Measurements from ENCODE around the gene USP25. TPM values are rescaled to one million over a fixed set of nuclear protein-coding genes. Genes with fewer than 3 reads are reported as not detected.

USP25 gene
- total and polyA plus RNA-seq, 2 experiments from 2014 or later = 11.8 to 49.2 TPM

GRCh38 chr21:15764878-15765277 is 35.1 kb downstream of the USP25 start:
- no peak overlapping the region for H3K4me2 ChIP-seq
- DNase-seq (ENCODE audit: low spot score) (no peak), ATAC-seq (no peak)
- no peak overlapping the region for H3K27ac ChIP-seq (ENCODE audit: low read depth)
- H3K9me2 ChIP-seq (ENCODE audit: insufficient read depth) = no peaks in the 10 kb centered on the region
- Mint-ChIP-seq H3K4me3 (no peak overlapping the region), H3K36me3 (ENCODE audit: low read depth) (peaks cover 3% of the 10 kb centered on the region; the same call in 2 of the 3 replicates), H3K9me3 (no peaks in the 10 kb centered on the region), H3K27ac (no peak overlapping the region), H3K27me3 (ENCODE audit: insufficient read depth, low read depth, poor library complexity) (no peaks in the 10 kb centered on the region), H3K4me1 (peaks cover 51% of the 10 kb centered on the region)
- no peak for TF ChIP-seq POLR2AphosphoS5 (IDR thresholded peaks at IDR 0.05; ENCODE audit: low read depth)
- no peak for TF ChIP-seq EZH2phosphoT487 (IDR thresholded peaks at IDR 0.05; ENCODE audit: unreplicated experiment)
- TF ChIP-seq ZNF331 (CRISPR knock-in tag; IDR thresholded peaks at IDR 0.05; ENCODE audit: low read depth) = no peak
- TF ChIP-seq CTCF (conservative IDR thresholded peaks at IDR 0.05; ENCODE audit: low read depth in 2 of 2) = no peak
- TF ChIP-seq ETS1 (IDR thresholded peaks at IDR 0.05) = no peak
- no peak for TF ChIP-seq NANOG (IDR thresholded peaks at IDR 0.05; ENCODE audit: borderline replicate concordance)
- no peak for TF ChIP-seq CREB1 (CRISPR knock-in tag; IDR thresholded peaks at IDR 0.05; ENCODE audit: low read depth)
- TF ChIP-seq ZNF114 (CRISPR knock-in tag; IDR thresholded peaks at IDR 0.05) = no peak
- TF ChIP-seq JUNB (IDR thresholded peaks at IDR 0.05; ENCODE audit: unreplicated experiment) = no peak
- no peak for TF ChIP-seq STAT1 (IDR thresholded peaks at IDR 0.05; ENCODE audit: unreplicated experiment)
- no peak for TF ChIP-seq EZH2 (IDR thresholded peaks at IDR 0.05; ENCODE audit: low read depth, unreplicated experiment)
- TF ChIP-seq, protein P1, sequence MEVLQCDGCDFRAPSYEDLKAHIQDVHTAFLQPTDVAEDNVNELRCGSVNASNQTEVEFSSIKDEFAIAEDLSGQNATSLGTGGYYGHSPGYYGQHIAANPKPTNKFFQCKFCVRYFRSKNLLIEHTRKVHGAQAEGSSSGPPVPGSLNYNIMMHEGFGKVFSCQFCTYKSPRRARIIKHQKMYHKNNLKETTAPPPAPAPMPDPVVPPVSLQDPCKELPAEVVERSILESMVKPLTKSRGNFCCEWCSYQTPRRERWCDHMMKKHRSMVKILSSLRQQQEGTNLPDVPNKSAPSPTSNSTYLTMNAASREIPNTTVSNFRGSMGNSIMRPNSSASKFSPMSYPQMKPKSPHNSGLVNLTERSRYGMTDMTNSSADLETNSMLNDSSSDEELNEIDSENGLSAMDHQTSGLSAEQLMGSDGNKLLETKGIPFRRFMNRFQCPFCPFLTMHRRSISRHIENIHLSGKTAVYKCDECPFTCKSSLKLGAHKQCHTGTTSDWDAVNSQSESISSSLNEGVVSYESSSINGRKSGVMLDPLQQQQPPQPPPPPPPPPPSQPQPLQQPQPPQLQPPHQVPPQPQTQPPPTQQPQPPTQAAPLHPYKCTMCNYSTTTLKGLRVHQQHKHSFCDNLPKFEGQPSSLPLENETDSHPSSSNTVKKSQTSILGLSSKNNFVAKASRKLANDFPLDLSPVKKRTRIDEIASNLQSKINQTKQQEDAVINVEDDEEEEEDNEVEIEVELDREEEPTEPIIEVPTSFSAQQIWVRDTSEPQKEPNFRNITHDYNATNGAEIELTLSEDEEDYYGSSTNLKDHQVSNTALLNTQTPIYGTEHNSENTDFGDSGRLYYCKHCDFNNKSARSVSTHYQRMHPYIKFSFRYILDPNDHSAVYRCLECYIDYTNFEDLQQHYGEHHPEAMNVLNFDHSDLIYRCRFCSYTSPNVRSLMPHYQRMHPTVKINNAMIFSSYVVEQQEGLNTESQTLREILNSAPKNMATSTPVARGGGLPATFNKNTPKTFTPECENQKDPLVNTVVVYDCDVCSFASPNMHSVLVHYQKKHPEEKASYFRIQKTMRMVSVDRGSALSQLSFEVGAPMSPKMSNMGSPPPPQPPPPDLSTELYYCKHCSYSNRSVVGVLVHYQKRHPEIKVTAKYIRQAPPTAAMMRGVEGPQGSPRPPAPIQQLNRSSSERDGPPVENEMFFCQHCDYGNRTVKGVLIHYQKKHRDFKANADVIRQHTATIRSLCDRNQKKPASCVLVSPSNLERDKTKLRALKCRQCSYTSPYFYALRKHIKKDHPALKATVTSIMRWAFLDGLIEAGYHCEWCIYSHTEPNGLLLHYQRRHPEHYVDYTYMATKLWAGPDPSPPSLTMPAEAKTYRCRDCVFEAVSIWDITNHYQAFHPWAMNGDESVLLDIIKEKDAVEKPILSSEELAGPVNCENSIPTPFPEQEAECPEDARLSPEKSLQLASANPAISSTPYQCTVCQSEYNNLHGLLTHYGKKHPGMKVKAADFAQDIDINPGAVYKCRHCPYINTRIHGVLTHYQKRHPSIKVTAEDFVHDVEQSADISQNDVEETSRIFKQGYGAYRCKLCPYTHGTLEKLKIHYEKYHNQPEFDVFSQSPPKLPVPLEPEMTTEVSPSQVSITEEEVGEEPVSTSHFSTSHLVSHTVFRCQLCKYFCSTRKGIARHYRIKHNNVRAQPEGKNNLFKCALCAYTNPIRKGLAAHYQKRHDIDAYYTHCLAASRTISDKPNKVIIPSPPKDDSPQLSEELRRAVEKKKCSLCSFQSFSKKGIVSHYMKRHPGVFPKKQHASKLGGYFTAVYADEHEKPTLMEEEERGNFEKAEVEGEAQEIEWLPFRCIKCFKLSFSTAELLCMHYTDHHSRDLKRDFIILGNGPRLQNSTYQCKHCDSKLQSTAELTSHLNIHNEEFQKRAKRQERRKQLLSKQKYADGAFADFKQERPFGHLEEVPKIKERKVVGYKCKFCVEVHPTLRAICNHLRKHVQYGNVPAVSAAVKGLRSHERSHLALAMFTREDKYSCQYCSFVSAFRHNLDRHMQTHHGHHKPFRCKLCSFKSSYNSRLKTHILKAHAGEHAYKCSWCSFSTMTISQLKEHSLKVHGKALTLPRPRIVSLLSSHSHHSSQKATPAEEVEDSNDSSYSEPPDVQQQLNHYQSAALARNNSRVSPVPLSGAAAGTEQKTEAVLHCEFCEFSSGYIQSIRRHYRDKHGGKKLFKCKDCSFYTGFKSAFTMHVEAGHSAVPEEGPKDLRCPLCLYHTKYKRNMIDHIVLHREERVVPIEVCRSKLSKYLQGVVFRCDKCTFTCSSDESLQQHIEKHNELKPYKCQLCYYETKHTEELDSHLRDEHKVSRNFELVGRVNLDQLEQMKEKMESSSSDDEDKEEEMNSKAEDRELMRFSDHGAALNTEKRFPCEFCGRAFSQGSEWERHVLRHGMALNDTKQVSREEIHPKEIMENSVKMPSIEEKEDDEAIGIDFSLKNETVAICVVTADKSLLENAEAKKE (CRISPR knock-in tag; IDR thresholded peaks at IDR 0.05) = no peak
- TF ChIP-seq, protein P2, sequence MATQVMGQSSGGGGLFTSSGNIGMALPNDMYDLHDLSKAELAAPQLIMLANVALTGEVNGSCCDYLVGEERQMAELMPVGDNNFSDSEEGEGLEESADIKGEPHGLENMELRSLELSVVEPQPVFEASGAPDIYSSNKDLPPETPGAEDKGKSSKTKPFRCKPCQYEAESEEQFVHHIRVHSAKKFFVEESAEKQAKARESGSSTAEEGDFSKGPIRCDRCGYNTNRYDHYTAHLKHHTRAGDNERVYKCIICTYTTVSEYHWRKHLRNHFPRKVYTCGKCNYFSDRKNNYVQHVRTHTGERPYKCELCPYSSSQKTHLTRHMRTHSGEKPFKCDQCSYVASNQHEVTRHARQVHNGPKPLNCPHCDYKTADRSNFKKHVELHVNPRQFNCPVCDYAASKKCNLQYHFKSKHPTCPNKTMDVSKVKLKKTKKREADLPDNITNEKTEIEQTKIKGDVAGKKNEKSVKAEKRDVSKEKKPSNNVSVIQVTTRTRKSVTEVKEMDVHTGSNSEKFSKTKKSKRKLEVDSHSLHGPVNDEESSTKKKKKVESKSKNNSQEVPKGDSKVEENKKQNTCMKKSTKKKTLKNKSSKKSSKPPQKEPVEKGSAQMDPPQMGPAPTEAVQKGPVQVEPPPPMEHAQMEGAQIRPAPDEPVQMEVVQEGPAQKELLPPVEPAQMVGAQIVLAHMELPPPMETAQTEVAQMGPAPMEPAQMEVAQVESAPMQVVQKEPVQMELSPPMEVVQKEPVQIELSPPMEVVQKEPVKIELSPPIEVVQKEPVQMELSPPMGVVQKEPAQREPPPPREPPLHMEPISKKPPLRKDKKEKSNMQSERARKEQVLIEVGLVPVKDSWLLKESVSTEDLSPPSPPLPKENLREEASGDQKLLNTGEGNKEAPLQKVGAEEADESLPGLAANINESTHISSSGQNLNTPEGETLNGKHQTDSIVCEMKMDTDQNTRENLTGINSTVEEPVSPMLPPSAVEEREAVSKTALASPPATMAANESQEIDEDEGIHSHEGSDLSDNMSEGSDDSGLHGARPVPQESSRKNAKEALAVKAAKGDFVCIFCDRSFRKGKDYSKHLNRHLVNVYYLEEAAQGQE (IDR thresholded peaks at IDR 0.05; ENCODE audit: unreplicated experiment) = no peak
- H4K20me1 ChIP-seq (replicated peaks; ENCODE audit: insufficient read depth) = peaks cover 16% of the 10 kb centered on the region; the same call in 1 of the 2 replicates
- peaks cover 100% of the 10 kb centered on the region for H3K79me2 ChIP-seq (replicated peaks; ENCODE audit: insufficient read depth)
- no peaks in the 10 kb centered on the region for H3K27me3 ChIP-seq (ENCODE audit: insufficient read depth)
- H2AFZ ChIP-seq = no peak overlapping the region
- H3K36me3 ChIP-seq (ENCODE audit: insufficient read depth) = no peaks in the 10 kb centered on the region; the same call in 1 of the 2 replicates
- no peak overlapping the region for H3K4me3 ChIP-seq
- H3K4me1 ChIP-seq (ENCODE audit: insufficient read depth) = peaks cover 44% of the 10 kb centered on the region
- no peaks in the 10 kb centered on the region for H3F3A ChIP-seq (replicated peaks; ENCODE audit: low read depth)

Measured in GM23338 (cell line).